Neural cell (in vitro differentiated cells): ENCODE data around the gene CCDC40. TPM values are rescaled to one million over a fixed set of nuclear protein-coding genes. Genes with fewer than 3 reads are reported as not detected.

Experiments used
- H2AFZ ChIP-seq: fragments of 200-600, 300-800 bp; sonication (generic), shearing (Covaris generic); 2 replicates; pipeline ENCODE4 v1.6.0; 2014; ENCODE audit warnings: low read depth, mild to moderate bottlenecking, antibody characterized with exemption, low read length, moderate library complexity
- H3F3A ChIP-seq: fragments of 200-600 bp; shearing (Covaris generic); 2 replicates; pipeline ENCODE4 v1.6.1; 2016; ENCODE audit warnings: mild to moderate bottlenecking, moderate library complexity, mixed read lengths, antibody characterized with exemption, low read length; ENCODE audit not compliant: insufficient read depth, poor library complexity, severe bottlenecking
- H3K27ac ChIP-seq: fragments of 200-600, 300-800 bp; sonication (generic), shearing (Covaris generic); 2 replicates; pipeline ENCODE4 v1.5.1; 2014; ENCODE audit warnings: mild to moderate bottlenecking, low read length, moderate library complexity
- H3K27me3 ChIP-seq: fragments of 300-800, 200-600 bp; sonication (generic), shearing (Covaris generic); 2 replicates; pipeline ENCODE4 v1.6.0; 2014; ENCODE audit warnings: mild to moderate bottlenecking, low read depth, low read length, moderate library complexity; ENCODE audit not compliant: insufficient read depth
- H3K36me3 ChIP-seq: fragments of 300-800, 200-600 bp; sonication (generic), shearing (Covaris generic); 2 replicates; pipeline ENCODE4 v1.5.1; 2014; ENCODE audit warnings: mild to moderate bottlenecking, antibody characterized with exemption, low read length, moderate library complexity; ENCODE audit not compliant: insufficient read depth
- H3K4me2 ChIP-seq: fragments of 300-800, 200-600 bp; sonication (generic), shearing (Covaris generic); 2 replicates; pipeline ENCODE4 v1.6.0; 2014; ENCODE audit warnings: mild to moderate bottlenecking, low read length
- H3K4me3 ChIP-seq: fragments of 300-800, 200-600 bp; sonication (generic), shearing (Covaris generic); 2 replicates; pipeline ENCODE4 v1.5.1; 2014; ENCODE audit warnings: mild to moderate bottlenecking, low read length, moderate library complexity
- H3K79me2 ChIP-seq: fragments of 200-600 bp; shearing (Covaris generic); replicated peaks from 2 replicates; pipeline ENCODE4 v1.6.0; 2014; ENCODE audit warnings: mild to moderate bottlenecking, low read length, moderate library complexity; ENCODE audit not compliant: insufficient read depth
- H3K9ac ChIP-seq: fragments of 300-800, 200-600 bp; sonication (generic), shearing (Covaris generic); 2 replicates; pipeline ENCODE4 v1.6.1; 2016; ENCODE audit warnings: mild to moderate bottlenecking, low read length, mixed read lengths
- H3K9me2 ChIP-seq: fragments of 200-600 bp; shearing (Covaris generic); 2 replicates; pipeline ENCODE4 v1.6.1; 2016; ENCODE audit warnings: mild to moderate bottlenecking, low read length, mixed read lengths; ENCODE audit not compliant: insufficient read depth
- H3K9me3 ChIP-seq: fragments of 200-600, 300-800 bp; sonication (generic), shearing (Covaris generic); 2 replicates; pipeline ENCODE4 v1.6.1; 2016; ENCODE audit warnings: mild to moderate bottlenecking, mixed run types, low read length, moderate library complexity, mixed read lengths
- H4K20me1 ChIP-seq: fragments of 200-600 bp; shearing (Covaris generic); 2 replicates; pipeline ENCODE4 v1.6.1; 2016; ENCODE audit warnings: mild to moderate bottlenecking, mixed run types; ENCODE audit not compliant: insufficient read depth
- CTCF ChIP-seq: fragments of 450-650 bp; IDR thresholded peaks from 2 replicates; pipeline ENCODE4 v1.5.1; 2014; ENCODE audit warnings: antibody characterized with exemption, mild to moderate bottlenecking, moderate library complexity; ENCODE audit not compliant: poor library complexity, severe bottlenecking
- EP300 ChIP-seq: fragments of 450-650 bp; conservative IDR thresholded peaks from 2 replicates; pipeline ENCODE4 v1.6.1; 2014; ENCODE audit warnings: antibody characterized with exemption, mild to moderate bottlenecking, moderate library complexity; ENCODE audit not compliant: poor library complexity, severe bottlenecking
- EZH2 ChIP-seq: fragments of 200-600, 300-800 bp; shearing (Covaris generic), sonication (generic); IDR thresholded peaks from 2 replicates; pipeline ENCODE4 v1.6.1; 2014; ENCODE audit warnings: antibody characterized with exemption, low read length, borderline replicate concordance, mild to moderate bottlenecking; ENCODE audit not compliant: insufficient read depth, poor library complexity, severe bottlenecking
- MXI1 ChIP-seq: fragments of 450-650 bp; conservative IDR thresholded peaks from 2 replicates; pipeline ENCODE4 v1.6.1; 2014; ENCODE audit warnings: antibody characterized with exemption, mild to moderate bottlenecking; ENCODE audit not compliant: poor library complexity, severe bottlenecking
- POLR2AphosphoS5 ChIP-seq: IDR thresholded peaks from 2 replicates; pipeline ENCODE4 v1.6.1; 2012
- RAD21 ChIP-seq: fragments of 450-650 bp; conservative IDR thresholded peaks from 2 replicates; pipeline ENCODE4 v1.6.1; 2014; ENCODE audit warnings: antibody characterized with exemption, mild to moderate bottlenecking, moderate library complexity
- SMC3 ChIP-seq: fragments of 450-650 bp; conservative IDR thresholded peaks from 2 replicates; pipeline ENCODE4 v1.6.1; 2014; ENCODE audit warnings: antibody characterized with exemption, mild to moderate bottlenecking, moderate library complexity; ENCODE audit not compliant: poor library complexity
- TAF1 ChIP-seq: IDR thresholded peaks from 2 replicates; pipeline ENCODE4 v1.6.1; 2012; ENCODE audit warnings: low read depth
- polyA plus RNA-seq: library from polyadenylated mRNA; depleted of rRNA; stranded (reverse); fragments of >200 nt; gene quantifications from 2 replicates; pipeline ENCODE4 v1.2.3, GENCODE V29; 2014
- TF ChIP-seq, protein P1 (sequence below): IDR thresholded peaks from 2 replicates; pipeline ENCODE4 v1.6.1; 2012; ENCODE audit warnings: borderline replicate concordance

Gene CCDC40
- polyA plus RNA-seq, 1 donor from 2014 or later, result 5.5 TPM

DNA sequence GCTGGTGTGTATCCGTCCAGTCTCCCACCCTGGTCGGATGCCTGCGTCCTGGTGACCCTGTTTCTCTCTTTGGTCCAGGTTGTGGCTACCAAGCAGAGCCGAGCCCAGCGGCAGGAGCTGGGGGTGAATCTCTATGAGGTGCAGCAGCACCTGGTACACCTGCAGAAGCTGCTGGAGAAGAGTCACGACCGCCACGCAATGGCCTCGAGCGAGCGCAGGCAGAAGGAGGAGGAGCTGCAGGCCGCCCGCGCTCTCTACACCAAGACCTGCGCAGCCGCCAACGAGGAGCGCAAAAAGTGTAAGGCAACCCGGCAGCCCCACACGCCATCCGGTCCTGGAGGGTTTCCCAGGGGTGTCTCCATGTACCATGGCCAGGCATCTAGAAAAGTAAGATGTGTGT is 13.5 kb downstream of the CCDC40 start:
- Histone ChIP-seq H3K9ac (no peak overlapping the region), H4K20me1 (no peaks in the 10 kb centered on the region), H3K27ac (no peak overlapping the region), H3K79me2 (no peaks in the 10 kb centered on the region), H3K9me2 (no peaks in the 10 kb centered on the region), H3F3A (no peaks in the 10 kb centered on the region), H3K9me3 (no peaks in the 10 kb centered on the region), H3K4me2 (no peak overlapping the region), H3K27me3 (no peaks in the 10 kb centered on the region), H2AFZ (no peak overlapping the region), H3K36me3 (no peaks in the 10 kb centered on the region), H3K4me3 (no peak overlapping the region)
- TF ChIP-seq MXI1, result no peak
- TF ChIP-seq, protein P1, sequence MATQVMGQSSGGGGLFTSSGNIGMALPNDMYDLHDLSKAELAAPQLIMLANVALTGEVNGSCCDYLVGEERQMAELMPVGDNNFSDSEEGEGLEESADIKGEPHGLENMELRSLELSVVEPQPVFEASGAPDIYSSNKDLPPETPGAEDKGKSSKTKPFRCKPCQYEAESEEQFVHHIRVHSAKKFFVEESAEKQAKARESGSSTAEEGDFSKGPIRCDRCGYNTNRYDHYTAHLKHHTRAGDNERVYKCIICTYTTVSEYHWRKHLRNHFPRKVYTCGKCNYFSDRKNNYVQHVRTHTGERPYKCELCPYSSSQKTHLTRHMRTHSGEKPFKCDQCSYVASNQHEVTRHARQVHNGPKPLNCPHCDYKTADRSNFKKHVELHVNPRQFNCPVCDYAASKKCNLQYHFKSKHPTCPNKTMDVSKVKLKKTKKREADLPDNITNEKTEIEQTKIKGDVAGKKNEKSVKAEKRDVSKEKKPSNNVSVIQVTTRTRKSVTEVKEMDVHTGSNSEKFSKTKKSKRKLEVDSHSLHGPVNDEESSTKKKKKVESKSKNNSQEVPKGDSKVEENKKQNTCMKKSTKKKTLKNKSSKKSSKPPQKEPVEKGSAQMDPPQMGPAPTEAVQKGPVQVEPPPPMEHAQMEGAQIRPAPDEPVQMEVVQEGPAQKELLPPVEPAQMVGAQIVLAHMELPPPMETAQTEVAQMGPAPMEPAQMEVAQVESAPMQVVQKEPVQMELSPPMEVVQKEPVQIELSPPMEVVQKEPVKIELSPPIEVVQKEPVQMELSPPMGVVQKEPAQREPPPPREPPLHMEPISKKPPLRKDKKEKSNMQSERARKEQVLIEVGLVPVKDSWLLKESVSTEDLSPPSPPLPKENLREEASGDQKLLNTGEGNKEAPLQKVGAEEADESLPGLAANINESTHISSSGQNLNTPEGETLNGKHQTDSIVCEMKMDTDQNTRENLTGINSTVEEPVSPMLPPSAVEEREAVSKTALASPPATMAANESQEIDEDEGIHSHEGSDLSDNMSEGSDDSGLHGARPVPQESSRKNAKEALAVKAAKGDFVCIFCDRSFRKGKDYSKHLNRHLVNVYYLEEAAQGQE, result no peak
- TF ChIP-seq SMC3, result no peak
- no peak for TF ChIP-seq RAD21
- TF ChIP-seq TAF1, result no peak
- no peak for TF ChIP-seq CTCF
- TF ChIP-seq EZH2, result no peak
- TF ChIP-seq EP300, result no peak
- no peak for TF ChIP-seq POLR2AphosphoS5

GRCh38 chr17:80050706-80051105 is 14.3 kb downstream of the CCDC40 start:
- Histone ChIP-seq H3K27ac (no peak overlapping the region), H4K20me1 (no peaks in the 10 kb centered on the region), H3K9ac (no peak overlapping the region), H3K36me3 (no peaks in the 10 kb centered on the region), H3K4me2 (no peak overlapping the region), H3K27me3 (no peaks in the 10 kb centered on the region), H3K9me2 (no peaks in the 10 kb centered on the region), H3K4me3 (no peak overlapping the region), H3K79me2 (no peaks in the 10 kb centered on the region), H3F3A (no peaks in the 10 kb centered on the region), H2AFZ (no peak overlapping the region), H3K9me3 (no peaks in the 10 kb centered on the region)
- TF ChIP-seq, protein P1, result no peak
- no peak for TF ChIP-seq MXI1
- no peak for TF ChIP-seq EP300
